Uterus (tissue), 2 donors: ENCODE data around the gene TNS1.

Experiments used
- CTCF ChIP-seq, 4 experiments: fragments of 200-600 bp in 2 of 4; fragments of 450-650 bp in 2 of 4; sonication (generic) in 2 of 4; IDR thresholded peaks; one replicate each; pipeline ENCODE4 v1.5.1; 2016 to 2019; ENCODE audit warnings: antibody characterized with exemption in 4 of 4, mild to moderate bottlenecking in 2 of 4, moderate library complexity in 1 of 4
- POLR2A ChIP-seq, 2 donors: fragments of 450-650 bp; IDR thresholded peaks; one replicate each; pipeline ENCODE4 v1.6.1; 2016; ENCODE audit warnings: antibody characterized with exemption in 2 of 2, mild to moderate bottlenecking in 1 of 2, moderate library complexity in 1 of 2

DNA sequence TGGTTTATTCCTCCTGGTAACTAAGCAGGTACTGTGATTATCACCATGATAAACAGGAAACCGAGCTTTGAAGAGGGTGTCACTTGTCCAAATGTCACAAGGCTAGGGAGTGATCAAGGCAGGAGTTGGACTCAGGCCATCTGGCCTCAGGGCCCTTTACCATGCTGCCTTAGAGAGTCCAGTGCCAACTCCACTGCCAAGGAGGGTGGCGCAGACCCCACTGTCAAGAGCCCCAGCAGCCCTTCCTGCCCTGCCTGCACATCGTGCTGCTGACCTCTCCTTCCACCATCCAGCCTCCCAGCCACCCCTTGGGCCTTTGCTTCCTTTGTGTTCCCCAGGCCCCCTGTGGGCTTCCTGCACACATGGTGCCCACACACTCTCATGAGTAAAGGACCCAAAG is 48.3 kb downstream of the TNS1 start:
- no peak for TF ChIP-seq CTCF (IDR thresholded peaks at IDR 0.05)
- no peak for TF ChIP-seq POLR2A (IDR thresholded peaks at IDR 0.05)
